Non-pigmented ciliary epithelial cell (primary cell): ENCODE data around the gene ZC3H13.

Experiments used
- DNase-seq: peaks from one replicate; pipeline ENCODE4 v3.0.0-alpha.2; 2010; ENCODE audit warnings: low read depth

The ZC3H13 gene

DNA sequence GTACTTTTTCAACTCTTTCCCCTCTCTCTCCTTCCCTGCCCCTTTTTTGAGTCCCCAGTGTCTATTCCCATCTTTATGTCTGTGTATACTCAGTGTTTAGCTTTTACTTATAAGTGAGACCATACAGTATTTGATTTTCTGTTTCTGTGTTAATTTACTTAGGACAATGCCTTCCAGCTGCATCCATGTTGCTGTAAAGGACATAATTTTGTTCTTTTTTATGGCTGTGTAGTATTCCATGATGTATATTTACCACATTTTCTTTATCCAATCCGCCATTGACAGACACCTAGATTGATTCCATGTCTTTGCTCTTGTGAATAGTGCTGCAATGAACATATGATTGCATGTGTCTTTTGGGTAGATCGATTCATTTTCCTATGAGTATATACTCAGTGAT is 10.7 kb upstream of the ZC3H13 start:
- DNase-seq, result no peak

DNA sequence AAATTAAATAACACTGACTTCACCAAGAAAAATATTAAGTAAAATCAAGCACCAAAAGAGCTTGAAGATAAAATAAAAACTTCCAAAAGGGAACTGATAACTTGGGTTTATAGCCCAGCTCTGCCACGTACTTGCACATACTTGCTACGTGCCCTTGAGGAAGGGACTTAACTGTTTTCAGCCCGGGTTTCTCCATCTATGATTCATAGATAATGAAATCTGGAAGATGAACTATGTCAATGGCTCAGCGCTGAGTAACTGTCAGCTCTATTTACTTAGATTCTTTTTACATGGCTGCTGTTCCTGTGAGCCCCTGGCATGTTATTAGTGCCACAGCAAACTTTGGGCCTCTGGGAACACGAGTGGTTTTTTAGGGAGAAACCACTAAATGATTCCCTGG is 9.6 kb upstream of the ZC3H13 start:
- no peak for DNase-seq

DNA sequence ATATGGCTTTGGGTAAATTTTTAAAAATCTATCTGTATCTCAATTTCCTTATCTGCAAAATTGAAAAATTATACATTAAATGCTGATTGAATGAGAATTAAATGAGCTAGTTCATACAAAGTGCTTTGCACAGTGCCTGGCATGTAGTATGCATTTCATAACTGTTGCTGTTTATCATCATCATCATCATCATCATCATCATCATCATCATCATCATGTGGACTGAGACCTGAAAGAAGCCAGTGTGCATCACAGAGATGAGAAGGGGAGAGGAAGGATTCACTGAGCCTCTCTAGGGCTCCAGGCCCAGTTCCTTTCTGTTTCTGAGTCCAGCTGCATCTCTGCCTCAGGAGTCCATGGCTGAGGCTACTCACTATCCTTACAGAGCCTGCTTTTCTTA is 6.9 kb upstream of the ZC3H13 start:
- no peak for DNase-seq

DNA sequence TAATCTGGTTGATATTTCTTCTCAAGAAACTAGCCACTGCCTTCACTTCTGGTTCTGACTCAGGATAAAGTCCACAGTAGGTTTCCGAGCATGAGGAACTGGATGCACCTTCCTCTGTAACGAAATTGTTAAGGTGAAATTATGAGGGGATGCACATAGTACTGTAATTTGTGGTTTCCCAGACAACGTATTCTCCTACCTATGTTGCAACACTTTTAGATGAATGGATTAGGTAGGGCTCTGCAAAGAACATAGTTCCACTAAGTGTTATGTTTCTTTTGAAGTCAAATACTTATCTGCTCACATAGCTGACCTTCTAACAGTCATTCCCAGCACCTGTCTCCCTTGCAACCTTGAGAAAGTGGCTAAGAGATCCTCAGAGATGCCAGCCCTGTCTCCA is 5.7 kb upstream of the ZC3H13 start:
- DNase-seq, result no peak

DNA sequence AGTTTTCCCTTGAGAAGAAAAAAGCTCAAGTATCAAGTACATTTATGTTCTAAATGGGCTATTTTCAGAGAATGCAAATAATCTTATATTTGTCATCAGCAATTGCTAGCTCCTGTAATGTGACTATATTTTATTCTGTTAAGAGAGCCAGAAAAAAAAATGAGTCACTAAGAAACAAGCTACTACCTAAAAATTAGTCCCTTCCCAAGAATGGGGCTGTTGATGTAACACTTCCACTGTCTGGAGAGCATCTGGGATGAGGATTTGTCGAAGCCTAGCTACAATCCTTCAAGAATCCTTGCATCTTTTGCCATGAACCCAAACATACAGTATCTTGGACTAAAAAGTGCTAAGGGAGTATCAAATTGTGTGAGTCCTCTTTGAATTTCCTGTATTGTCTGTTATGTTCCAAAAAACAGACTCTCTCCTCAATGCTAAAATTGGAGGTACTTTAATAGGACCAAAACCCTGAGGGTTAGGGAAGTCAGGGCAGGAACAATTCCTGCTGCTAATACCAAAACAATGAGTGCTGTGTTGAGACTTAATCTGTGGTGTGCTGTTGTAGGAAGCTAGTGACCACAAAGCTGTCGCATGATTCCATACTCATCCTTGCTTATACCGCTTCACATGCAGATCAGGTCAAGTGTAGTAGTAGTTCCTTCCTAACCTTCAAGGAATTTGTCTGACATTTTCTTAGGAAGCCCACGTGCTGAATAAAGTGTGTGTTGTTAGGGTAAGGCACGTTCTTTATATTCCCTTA is 4.9 kb upstream of the ZC3H13 start:
- no peak for DNase-seq

DNA sequence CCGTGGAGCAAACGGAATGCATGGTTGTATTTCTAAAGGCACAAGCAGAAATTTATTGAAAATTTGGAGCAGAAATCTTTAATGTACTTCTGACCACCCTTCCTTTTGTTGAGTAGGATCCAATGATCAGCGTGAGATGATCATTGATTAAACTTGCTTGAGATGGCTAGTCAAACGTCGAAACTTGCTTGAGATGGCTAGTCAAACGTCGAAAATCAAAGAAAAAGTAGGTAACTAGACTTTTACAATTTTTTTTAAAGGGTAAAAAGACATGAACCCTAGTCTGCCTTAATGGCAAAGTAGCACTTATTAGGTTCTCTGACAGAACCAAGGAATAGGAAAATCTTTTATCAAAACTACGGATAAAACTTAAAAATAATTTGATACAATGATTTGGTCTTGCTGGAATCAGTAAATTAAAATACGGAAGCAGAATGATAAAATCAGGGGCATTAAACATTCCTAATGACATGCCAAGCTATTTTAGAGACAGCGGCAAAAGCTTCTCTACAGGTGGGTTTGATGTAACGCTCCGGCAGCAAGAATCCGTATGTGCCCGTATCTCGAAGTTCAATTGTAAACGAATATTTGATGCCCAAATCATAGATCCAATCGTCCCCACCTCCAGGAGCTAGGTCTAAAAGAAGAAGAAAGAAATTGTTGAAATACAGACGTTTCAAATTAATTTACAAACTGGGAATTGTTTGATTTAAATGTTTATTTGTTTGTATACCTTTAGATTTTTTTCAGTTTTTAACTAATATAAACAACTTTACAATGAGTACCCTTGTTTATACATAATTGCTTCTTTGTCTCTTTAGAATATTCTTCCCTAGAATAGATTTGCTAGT is 841 bp upstream of the ZC3H13 start:
- no peak for DNase-seq

DNA sequence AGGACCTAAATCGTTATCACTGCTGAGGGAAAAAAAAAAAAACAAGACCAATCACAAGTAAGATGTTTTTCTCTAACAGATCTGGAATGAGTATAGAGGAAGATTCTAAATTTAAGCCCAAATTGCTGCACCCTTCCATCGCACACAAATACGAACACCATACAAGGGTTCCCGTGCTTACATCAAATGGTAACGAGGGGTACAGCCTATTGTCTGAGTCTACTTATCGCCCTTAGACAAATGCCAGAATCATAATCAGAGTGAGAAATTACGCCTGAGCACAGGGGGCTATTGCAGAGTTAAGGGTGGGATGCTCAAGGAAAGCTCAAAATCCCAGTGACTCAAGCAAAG is 603 bp downstream of the ZC3H13 start:
- no peak for DNase-seq

DNA sequence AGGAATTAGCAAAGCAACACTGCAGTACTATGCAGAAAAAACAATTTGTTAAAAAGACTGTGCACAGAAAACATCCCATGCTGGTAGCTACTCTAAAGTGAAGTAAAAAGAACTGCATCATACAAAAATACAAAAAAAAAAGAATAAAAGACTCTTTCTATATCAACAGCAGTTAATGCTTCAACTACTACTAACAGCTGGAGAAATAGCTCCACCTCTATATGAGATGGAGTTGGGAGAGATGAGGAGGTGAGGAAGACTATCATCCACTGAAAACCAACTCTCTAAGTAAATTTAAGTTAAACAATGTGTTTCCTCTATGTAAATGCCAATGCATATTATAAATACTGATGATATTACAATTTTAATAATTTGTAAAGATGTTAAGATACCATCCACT is 1.8 kb downstream of the ZC3H13 start:
- DNase-seq, result no peak

DNA sequence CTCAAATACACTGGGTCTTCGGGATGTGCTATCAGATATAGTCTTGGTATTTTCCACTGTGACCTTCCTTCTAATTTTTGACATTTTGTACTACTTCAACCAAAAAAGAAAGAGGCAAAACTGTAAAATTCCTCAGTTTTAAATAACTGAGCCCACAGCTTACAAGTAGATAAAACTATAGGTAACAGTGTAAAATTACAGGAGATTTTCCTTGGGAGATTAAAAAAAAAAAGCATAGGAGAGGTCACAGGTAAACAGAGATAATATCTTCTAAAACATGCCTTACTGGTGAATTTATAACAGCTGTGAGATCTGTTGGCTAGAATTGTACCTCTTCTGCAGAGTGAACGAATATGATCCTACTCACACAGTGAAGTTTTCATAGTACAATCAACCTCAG is 7.1 kb downstream of the ZC3H13 start:
- no peak for DNase-seq

DNA sequence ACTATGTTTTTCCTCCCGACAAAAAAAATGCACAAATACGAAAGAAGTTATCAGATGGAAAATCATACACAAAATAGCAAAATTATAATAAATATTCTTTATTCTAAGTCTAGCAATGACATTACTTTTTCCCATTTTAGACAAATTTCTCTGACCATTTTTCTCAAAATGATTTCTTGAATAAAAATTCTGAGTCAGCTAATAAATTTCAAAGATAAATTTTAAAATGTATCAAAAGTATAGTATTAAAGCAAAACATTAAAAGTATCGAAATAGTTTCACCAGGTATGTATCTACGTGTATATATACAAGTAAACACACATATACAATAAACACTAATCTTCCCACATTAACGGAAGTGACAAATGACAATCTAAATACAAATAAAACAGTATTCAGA is 8.9 kb downstream of the ZC3H13 start:
- DNase-seq, result no peak

DNA sequence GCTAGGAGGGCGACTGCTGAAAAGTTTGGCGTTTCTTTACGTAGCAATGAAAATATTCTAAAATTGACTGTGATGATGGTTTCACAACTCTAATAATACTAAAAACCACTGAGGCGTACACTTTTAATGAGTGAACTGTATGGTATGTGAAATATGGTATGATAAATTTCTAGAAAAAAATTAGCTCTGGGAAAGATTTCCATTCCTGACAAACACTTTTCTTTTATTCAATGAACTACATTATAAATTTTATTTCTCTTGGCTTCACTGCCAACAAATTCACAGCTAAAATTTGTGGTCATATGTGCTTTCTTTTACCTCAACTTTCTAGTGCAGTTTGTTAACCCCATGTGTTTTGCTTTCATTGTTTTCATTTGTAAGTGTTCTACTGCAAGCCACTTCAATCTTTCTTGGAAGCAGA is 11.1 kb downstream of the ZC3H13 start:
- DNase-seq, result no peak

DNA sequence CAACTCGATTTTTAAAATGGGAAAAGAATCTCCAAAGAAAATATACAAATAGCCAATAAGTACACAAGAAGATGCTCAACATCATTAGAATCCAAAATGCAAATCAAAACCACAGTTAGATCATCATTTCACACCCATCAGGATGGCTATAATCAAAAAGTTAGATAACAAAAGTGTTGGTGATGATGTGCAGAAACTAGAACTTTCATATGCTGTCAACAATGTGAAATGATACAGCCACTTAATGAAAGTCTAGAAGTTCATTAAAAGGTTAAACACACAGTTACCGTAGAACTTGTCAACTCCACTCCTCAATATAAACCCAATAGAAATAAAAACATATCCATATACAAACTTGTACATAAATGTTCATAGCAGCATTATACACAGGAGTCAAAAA is 11.8 kb downstream of the ZC3H13 start:
- DNase-seq, result no peak

DNA sequence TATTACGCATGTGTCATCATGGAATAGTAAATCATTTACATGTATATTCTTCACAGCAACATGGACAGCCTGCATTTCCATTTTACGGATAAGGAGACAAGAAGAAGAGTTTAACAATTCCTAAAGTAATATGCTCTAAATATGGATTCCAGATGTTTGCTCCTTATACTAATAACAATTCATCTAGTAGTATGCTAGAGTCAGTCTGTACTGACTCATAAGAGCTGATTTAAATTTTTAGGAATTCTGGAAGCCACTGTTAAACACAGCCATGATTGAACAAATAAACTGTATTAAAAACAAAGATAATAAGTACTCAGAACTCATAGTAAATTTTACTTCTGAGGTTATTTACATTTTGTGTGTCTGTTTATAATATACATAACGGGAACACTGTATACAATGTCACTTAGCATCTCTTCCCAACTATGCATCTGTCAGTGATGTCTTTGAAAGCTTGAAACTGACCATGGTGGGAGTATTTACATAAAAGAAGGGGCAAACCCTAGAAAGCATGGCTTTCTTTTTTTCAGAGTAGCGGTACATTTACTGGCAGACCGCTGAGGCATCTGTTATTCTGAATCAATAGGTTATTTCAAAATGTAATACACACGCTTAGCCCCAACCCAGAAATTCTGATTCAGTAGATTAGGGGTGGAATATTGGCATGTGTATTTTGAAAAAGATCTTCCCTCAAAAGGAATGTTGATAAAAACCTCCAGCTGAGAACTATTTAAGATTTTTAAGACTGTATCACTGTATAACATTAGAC is 12.9 kb downstream of the ZC3H13 start:
- no peak for DNase-seq

DNA sequence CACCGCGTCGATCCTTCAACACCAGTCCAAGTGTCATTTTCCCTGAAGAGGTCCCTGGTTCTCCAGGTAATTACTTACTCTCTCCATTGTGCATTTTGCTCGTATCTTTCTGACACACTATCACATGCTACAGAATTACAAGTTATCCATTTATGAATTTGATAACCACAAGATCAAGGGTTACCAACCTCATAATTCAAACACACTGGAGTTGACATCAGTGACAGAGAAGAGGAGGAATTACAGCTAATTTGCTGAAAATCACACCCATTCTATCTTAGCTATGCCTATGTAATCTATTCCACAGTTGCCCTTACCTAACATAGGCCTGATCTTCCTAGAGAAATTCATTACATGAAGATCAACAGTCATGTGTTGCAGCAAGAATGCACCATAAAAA is 14.2 kb downstream of the ZC3H13 start:
- no peak for DNase-seq

DNA sequence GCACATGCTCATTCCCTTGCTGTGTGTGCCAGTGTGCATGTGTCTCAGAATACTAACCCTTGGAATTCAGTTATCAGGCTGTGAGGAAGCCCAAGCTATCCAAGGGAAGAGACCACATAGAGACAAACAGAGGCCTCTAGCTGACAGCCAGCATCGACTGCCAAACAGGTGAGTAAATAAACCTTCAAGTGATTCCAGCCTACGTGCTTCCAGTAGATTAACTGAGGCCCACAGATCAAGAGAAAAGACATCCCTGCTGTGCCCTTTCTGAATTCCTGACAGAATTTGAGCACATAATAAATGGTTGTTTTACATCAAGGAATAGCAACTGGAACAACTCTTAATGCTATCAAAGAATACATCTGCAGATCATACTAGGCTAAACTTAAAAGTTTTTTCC is 17.5 kb downstream of the ZC3H13 start:
- DNase-seq, result no peak

DNA sequence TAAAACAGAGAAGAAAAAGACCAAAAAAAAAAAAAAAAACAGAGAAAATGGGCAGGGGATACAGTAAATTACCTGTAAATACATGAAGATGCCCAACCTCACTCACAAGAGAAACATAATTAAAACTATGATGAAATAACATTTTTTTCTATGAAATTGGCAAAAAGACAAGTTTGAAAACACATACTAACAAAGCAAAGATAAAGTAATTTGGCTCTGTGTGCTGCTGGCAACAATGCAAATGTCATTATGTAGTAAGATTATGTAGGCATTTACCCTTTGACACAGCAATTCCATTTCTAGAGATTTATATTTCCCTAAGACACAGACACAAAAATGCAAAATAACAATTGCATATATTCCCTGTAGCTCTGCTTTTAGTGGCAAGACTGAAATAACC is 20.2 kb downstream of the ZC3H13 start:
- no peak for DNase-seq

DNA sequence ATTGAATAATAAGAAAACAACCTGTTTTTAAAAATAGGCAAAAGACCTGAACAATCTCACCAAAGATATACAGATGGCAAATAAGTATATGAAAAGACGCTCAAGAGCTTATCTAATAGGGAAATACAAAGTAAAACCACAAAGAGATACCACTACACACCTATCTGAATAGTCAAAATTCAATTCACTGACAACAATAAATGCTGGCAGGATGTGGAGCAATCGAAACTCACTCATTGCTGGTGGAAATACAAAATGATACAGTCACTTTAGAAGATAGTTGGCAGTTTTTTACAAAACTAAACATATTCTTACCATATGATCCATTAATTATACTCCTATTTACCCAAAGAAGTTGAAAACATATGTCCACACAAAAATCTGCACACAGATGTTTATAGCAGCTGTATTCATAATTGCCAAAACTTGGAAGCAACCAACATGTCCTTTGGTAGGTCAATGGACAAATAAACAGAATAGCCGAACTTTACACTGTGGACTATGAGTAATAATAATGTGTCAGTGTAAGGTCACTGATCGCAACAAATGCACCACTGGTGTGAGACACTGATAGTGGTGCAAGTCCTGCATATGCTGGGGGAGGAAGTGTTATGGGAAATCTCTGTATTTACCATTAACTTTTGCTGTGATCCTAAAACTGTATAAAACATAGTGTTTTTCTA is 20.8 kb downstream of the ZC3H13 start:
- no peak for DNase-seq

DNA sequence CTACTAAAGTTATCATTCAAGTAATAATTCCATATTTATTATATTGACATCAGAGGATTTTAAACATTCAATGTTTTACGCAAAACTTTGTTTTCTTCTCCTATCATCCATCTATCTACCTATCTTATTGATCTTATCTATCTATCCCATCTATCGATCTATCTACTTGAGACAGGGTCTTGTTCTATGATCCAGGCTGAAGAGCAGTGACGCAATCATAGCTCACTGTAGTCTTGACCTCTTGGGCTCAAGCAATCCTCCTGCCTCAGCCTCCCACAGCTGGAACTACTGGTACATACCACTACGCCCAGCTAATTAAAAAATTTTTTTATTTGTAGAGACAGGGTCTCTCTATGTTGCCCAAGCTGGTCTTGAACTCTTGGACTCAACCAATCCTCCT is 27.4 kb downstream of the ZC3H13 start:
- no peak for DNase-seq

DNA sequence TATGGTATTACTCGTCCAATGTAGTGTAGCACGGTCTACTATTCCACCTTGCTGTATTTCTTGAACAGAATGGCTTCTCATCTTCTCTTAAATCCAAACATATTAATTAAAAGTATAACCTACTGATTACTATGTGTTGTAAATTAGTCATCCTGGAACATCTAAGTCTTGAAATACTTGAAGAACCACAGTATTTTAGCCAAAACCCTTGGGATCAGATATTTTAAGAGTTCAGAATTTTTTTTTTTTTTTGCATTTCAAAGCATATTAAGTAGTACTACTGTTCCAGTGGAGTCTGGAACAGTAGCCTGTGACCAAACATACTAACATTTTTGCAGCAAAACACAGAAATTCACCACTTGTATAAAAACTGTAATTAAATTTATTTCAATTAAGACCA is 30.1 kb downstream of the ZC3H13 start:
- no peak for DNase-seq

DNA sequence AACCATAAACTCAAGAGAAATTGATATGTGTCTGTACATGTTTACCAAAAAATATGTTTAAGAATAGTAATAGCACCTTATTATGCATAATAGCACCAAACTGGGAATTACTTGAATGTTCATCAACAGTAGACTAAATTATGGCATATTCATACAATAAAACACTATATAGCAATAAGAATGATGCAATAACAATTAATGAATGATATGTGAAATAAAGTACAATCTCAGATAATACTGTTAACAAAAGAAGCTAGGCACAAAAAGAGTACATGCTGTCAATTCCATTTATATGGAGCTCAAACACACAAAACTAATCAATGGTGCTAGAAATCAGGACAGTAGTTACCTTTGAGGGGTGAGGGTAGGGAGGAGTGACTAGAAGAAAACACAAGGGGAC is 36.3 kb downstream of the ZC3H13 start:
- DNase-seq, result no peak

DNA sequence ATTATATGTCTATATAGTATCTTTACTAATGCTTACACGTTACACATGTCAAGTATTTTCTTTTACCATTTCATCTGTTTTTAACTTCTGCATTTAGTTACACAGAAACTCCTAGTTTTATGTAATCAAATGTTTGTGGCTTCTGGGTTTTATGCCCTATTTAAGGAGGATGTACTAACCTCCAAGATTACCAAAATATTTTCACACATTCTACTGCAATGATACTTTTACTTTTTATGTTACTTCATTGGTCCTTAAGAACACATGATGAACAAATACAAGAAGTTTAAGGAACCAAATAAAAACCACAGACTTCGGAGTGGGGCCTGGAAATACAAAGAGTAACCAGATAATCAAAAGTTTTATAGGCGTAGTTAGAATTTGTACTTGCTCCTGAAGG is 37.2 kb downstream of the ZC3H13 start:
- no peak for DNase-seq

DNA sequence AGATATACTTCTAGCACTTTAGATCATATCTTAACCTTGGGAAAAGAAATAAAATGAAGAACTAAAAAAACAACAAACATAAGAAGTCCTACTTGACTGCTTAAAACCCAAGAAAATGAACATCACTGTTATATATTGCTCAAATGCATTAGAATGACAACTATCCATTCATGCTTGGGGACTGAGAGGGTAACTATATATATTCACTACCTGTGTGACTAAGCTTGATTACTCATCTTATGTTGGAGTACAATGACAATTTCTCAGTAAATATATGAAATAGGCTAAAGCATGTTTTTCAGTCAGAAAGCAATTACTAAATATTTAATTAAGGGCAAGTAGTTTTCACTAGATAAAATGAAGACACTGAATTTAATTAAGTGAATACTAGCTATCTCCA is 40.1 kb downstream of the ZC3H13 start:
- DNase-seq, result no peak
